Adrenal gland (tissue), 12 donors: ENCODE data around the gene DOCK4. TPM values are rescaled to one million over a fixed set of nuclear protein-coding genes. Genes with fewer than 3 reads are reported as not detected.

ENCODE experiments used
- DNase-seq, 7 donors: peaks; one replicate each; pipeline ENCODE4 v3.0.0-alpha.2; 2019 to 2020
- H3K27ac ChIP-seq, 5 donors: fragments of 200-600 bp; sonication (generic) in 4 of 5; 1 replicate in 3 of 5; 2 replicates in 2 of 5; pipeline versions ENCODE4 v1.5.1 to v1.8.0; 2016 to 2020; ENCODE audit warnings: mild to moderate bottlenecking in 1 of 5
- H3K27me3 ChIP-seq: fragments of 200-600 bp; 2 replicates; pipeline ENCODE4 v1.8.0; 2021
- H3K36me3 ChIP-seq, 2 donors: fragments of 200-600 bp; replicated peaks in 1 of 2; 1 replicate in 1 of 2; 2 replicates in 1 of 2; pipeline versions ENCODE4 v1.5.1 to v1.8.0; 2018 to 2022
- H3K4me1 ChIP-seq, 2 donors: fragments of 200-600 bp; replicated peaks in 1 of 2; 1 replicate in 1 of 2; 2 replicates in 1 of 2; pipeline versions ENCODE4 v1.5.1 to v1.8.0; 2018 to 2021
- H3K4me3 ChIP-seq, 4 donors: fragments of 200-600 bp; sonication (generic) in 3 of 4; one replicate each; pipeline ENCODE4 v1.5.1; 2016 to 2018
- H3K9me3 ChIP-seq, 3 donors: fragments of 200-600 bp; sonication (generic) in 1 of 3; replicated peaks in 1 of 3; 1 replicate in 2 of 3; 2 replicates in 1 of 3; pipeline versions ENCODE4 v1.5.1 to v1.8.0; 2016 to 2021
- CTCF ChIP-seq, 6 experiments: fragments of 450-650 bp in 4 of 6; fragments of 200-600 bp in 2 of 6; sonication (generic) in 1 of 6; IDR thresholded peaks; 1 replicate in 5 of 6; 2 replicates in 1 of 6; pipeline versions ENCODE4 v1.5.1 to v1.8.0; 2016 to 2021; ENCODE audit warnings: antibody characterized with exemption in 6 of 6, mild to moderate bottlenecking in 2 of 6, moderate library complexity in 1 of 6
- POLR2A ChIP-seq, 2 donors: fragments of 450-650 bp; IDR thresholded peaks; one replicate each; pipeline ENCODE4 v1.6.1; 2017; ENCODE audit warnings: antibody characterized with exemption in 2 of 2, mild to moderate bottlenecking in 2 of 2, moderate library complexity in 1 of 2
- WGBS, 4 donors: extraction: QIAGEN DNeasy Blood & Tissue Kit in 2 of 4; methylation state at CpG; one replicate each; pipeline versions ENCODE4 v1.1.5 to v1.1.7; 2013 to 2017; 5-methylcytosine and 5-hydroxymethylcytosine counted together
- intact Hi-C, 2 donors: fragments of 100-400 bp; cut with DNase I; formaldehyde crosslinking; loops; one replicate each; pipeline versions ENCODE4 v1.14.1 to v1.15.0; 2022 to 2023
- polyA plus RNA-seq, 3 donors: library from polyadenylated mRNA; stranded (reverse); fragments of 200-250 nt in 2 of 3; fragments of 350-450 nt in 1 of 3; fragmentation: Illumina TruSeq in 1 of 3; extraction: RNeasy Lipid Tissue Mini Kit (QIAGEN cat#74804) in 1 of 3; gene quantifications; one replicate each; pipeline ENCODE4 v1.2.3, GENCODE V29; 2013 to 2014
- total RNA-seq, 9 donors: library from RNA; depleted of rRNA in 4 of 9; stranded (reverse); fragments of >200 nt in 4 of 9; fragments of 120-200 nt in 1 of 9; fragmentation: NEBNext Ultra II Directional in 1 of 9; extraction: Animal tissue kit (Norgen Biotek cat#: 25700) in 1 of 9; gene quantifications; one replicate each; pipeline versions ENCODE4 v1.1.0 to v1.2.4, GENCODE V29; 2013 to 2023
- donor health status: healthy with polysubstance abuse.
- donor health status: Bipolar disorder and iron deficiency.
- donor health status: DM: yes; HTN: yes; CAD: no.
- donor health status: DM: no; HTN: no; CAD: no.
- donor health status: DM: no; HTN: no; CAD: no.
- donor health status: DM: yes; HTN: yes; CAD: no.

Gene DOCK4
- total and polyA plus RNA-seq, 12 donors = 6.2 to 37.6 (median 21.1) TPM

GRCh38 chr7:111681242-111681641 is 525.0 kb downstream of the DOCK4 start:
- no peaks in the 10 kb centered on the region for H3K27me3 ChIP-seq
- no peaks in the 10 kb centered on the region for H3K9me3 ChIP-seq
- no peaks in the 10 kb centered on the region for H3K36me3 ChIP-seq
- H3K4me3 ChIP-seq = no peak overlapping the region
- no peak for DNase-seq
- no peak for TF ChIP-seq POLR2A (IDR thresholded peaks at IDR 0.05)
- no peak for TF ChIP-seq CTCF (IDR thresholded peaks at IDR 0.05)
- intact Hi-C loops = no loop called here
- WGBS, 4 donors = 84 to 91% (median 89%) methylated on average over 3 of the region's 3 CpGs
- H3K4me1 ChIP-seq = no peaks in the 10 kb centered on the region
- no peak overlapping the region for H3K27ac ChIP-seq

- no peaks in the 10 kb centered on the region for H3K27me3 ChIP-seq
- H3K36me3 ChIP-seq = no peaks in the 10 kb centered on the region
- no peak overlapping the region for H3K4me3 ChIP-seq
- TF ChIP-seq POLR2A (IDR thresholded peaks at IDR 0.05) = no peak
- TF ChIP-seq CTCF (IDR thresholded peaks at IDR 0.05) = no peak
- no peak for DNase-seq
- H3K4me1 ChIP-seq = no peaks in the 10 kb centered on the region
- intact Hi-C loops = no loop called here
- no peaks in the 10 kb centered on the region for H3K9me3 ChIP-seq
- H3K27ac ChIP-seq = no peak overlapping the region
- 39 to 71% (median 51%) methylated on average over 2 of the region's 2 CpGs for WGBS, 4 donors
Measured at GRCh38 chr7:111678986-111679385, 527.2 kb downstream of the DOCK4 start.

- Histone ChIP-seq H3K4me1 (no peaks in the 10 kb centered on the region), H3K9me3 (no peaks in the 10 kb centered on the region), H3K36me3 (no peaks in the 10 kb centered on the region), H3K4me3 (no peak overlapping the region), H3K27me3 (no peaks in the 10 kb centered on the region), H3K27ac (no peak overlapping the region)
- 37 to 50% (median 40%) methylated on average over 3 of the region's 3 CpGs for WGBS, 4 donors
- intact Hi-C loops = no loop called here
- TF ChIP-seq POLR2A (IDR thresholded peaks at IDR 0.05) (no peak), CTCF (IDR thresholded peaks at IDR 0.05) (no peak)
- no peak for DNase-seq
Measured at GRCh38 chr7:111678281-111678680, 527.9 kb downstream of the DOCK4 start.

- Histone ChIP-seq H3K9me3 (no peaks in the 10 kb centered on the region), H3K4me1 (no peaks in the 10 kb centered on the region), H3K27me3 (no peaks in the 10 kb centered on the region), H3K4me3 (no peak overlapping the region), H3K27ac (no peak overlapping the region), H3K36me3 (no peaks in the 10 kb centered on the region)
- no peak for DNase-seq
- intact Hi-C loops = no loop called here
- TF ChIP-seq POLR2A (IDR thresholded peaks at IDR 0.05) = no peak
- no peak for TF ChIP-seq CTCF (IDR thresholded peaks at IDR 0.05)
Measured at GRCh38 chr7:111677848-111678247, 528.4 kb downstream of the DOCK4 start.
